GM19240 (cell line): ENCODE measurements around the gene ELAC2.
"Not testable (repeated sequence)": the region's sequence is repeated elsewhere in the genome, so short reads cannot be mapped to it uniquely, and the experiment has no call there.

Experiments
- DNase-seq: peaks from one replicate; pipeline ENCODE4 v3.0.0; 2011; ENCODE audit warnings: low spot score; ENCODE audit not compliant: insufficient read length

Gene ELAC2

DNA sequence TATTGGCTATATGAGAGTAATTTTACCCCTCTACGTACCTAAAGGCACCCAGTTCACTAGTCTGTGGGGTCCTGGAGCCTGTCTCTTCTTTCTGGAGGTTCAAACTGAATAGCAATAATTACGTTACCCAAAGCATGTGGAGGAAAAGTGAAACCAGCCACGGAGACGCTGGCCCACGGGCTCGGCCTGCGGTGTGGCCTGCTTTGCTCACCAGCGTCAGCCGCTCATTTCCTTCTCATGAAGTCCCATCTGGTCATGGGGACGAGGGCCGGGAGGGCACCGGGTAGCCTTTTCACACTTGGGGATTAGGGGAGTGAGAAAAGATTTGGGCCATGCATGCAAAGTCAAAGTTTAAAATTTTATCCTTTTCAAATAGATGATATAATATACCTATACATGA lies 26.9 kb downstream of the ELAC2 start:
- DNase-seq, result no peak

DNA sequence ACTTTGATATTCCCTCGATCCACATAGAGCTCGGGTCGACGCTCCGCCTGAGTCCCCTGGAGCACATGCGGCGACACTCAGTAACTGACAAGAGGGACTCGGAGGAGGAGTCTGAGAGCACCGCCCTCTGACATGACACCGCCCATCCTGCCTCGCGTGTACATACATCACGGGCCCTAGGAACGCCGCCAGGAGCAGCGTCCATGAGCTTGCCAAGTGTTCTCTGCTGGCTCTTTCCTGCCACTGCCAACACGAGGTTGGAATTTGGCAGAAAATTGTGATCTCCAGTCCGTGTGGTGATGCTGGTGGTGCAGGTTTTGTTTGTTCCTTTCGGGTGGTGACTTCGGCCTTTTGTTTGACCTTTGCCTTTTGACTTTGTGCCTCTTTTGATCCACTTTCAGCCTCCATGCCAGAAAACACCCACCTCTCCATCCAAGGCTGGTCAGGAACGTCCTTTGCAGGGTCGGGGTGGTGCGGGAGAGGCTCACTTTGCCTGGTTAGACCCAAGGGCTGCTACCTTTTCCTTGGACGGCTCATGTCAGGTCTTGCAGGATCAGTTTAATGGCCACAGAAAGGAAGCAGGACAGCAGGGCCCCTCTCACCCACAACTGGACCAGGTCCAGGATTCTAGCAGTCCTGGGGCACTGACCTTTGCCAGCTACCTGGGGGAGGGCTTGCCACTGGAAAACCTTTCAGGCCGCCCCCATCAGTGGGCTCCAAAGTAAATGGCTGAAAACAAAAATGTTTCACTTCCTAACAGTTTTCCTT lies 27.6 kb downstream of the ELAC2 start:
- DNase-seq, result no peak

DNA sequence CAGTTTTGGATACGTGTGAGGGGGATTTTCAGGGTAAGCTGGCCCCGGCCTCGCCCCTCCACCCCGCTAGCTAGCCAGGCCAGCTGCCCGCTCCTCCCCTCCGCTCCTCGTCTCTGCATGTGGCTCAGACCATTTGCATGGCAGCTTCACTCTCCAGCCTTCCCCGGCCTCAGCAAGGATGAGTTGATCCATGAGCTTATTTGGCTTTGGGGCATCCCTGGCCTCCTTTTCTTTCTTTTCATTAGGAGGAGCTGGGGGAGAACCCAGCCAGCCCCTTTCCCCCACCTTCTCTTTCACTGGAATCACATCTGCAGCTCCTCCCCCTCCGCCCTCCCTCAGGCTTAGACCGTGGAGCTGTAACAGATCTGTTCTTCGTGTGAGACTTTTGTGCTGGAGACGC lies 30.7 kb downstream of the ELAC2 start:
- no peak for DNase-seq

DNA sequence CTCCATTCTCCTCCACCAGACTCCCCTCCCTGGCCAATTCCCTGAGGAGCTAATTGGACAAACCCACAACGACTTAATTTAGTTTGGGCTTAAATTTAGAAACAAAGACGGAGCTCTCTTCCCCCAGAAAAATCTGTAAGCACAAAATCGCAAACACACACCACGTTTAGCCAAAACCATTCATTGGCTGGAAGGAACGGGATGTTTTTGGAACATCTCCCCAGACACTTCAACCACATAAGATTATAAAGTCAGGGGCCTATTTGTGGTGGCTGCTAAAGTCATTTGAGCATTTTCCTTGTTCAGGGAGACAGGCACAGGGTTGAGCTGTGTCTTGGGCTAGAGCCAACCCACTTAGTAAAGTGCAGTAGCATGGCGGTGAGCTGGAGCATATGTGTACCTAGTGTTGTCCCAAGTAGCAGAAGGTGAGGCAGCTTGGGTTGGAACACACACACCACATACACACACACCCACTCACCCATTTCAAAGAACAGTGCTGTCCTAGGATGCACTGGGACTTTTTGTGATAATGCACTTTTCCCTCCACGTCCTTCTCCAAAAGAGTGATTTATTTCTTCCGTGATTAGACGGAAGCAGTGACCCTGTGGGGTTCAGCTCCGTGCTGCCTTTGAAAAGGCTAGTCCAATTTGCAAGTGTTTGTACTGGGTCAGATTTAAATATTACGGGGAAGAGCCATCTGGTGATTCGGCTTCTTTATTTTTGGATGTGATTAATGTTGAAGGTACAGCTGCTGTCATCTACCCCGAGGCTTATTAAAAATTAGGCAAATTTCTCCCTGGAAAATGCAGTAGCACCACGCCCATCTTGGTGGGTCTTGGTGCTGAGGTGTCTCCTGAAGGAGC lies 32.2 kb downstream of the ELAC2 start:
- no peak for DNase-seq

DNA sequence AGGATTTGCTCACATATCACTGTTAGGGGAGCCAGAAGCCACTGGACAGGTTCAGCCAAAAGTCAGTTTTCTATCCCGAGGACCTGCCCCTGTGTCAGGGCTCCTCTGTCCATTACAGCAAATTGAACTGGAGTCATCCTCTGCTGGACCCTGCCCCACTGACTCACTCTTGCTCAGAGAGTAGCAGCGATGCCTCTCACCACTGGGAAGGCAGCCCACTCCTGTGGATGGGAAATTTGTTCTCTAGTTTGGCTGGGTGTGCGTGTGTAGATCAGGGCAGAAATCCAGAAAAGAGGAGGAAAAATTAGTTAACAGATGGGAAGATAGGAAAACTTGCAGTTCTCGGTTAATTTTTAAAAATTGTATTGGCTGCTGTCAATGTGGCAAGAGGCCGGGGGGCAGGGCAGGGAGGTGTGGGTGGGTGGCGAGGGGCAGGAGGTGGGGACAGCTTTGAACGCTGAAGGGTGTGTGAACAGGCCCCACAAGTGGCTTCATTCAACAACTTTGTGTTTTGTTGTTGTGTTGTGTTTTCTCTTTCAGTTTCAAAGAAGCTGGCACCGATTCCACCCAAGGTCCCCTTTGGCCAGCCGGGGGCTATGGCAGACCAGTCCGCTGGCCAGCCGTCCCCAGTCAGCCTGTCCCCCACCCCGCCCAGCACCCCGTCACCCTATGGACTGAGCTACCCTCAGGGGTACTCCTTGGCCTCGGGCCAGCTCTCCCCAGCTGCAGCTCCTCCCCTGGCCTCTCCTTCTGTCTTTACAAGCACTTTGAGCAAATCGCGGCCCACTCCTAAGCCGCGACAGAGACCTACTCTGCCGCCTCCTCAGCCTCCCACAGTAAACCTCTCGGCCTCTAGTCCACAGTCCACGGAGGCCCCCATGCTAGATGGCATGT lies 33.6 kb downstream of the ELAC2 start:
- no peak for DNase-seq

DNA sequence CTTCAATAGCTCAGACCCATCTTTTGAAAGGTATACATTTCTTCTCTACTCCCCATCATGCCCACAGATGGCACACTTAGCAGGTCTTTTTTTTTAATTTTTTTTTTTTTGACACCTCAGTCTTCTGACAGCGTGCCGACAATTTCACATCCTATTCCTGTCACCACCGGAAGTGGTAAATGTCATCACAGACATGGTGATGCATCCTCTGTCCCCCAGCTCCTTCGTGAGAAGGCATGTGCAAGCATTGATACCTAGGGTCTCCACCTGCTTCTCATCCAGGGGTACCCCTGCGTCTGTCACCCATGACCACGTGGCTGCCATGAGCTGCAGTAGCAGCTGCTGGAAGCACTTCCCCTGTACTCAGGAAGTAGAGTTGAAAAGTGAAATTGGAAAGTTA lies 35.6 kb downstream of the ELAC2 start:
- no peak for DNase-seq

DNA sequence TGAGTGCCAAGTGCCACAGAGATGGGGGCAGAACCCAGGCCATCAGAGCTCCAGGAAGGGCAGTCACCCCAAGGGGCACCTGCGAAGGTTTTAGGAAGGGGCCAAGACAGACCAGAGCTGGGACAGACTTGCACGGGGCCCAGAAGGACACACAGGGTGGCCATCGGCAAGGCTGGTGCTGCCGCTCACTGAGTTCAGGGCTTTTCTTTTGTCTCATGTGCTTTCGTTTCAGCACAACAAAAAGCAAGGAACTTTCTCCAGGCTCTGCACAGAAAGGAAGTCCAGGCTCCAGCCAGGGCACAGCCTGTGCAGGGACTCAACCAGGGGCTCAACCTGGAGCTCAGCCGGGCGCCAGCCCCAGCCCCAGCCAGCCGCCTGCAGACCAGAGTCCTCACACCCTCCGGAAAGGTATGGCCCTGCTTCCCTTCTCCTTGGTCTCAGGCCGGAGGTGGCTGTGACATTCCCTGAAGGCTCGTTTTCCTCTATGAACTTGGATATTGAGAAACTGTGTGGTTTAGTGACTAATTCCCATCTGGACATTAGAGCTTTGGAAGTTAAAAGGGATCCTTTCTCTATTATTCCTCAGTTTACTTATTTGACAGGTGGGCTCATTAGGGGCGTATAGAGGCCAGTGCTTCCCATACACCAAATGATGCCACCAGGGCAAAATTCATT lies 37.9 kb downstream of the ELAC2 start:
- DNase-seq, result no peak

DNA sequence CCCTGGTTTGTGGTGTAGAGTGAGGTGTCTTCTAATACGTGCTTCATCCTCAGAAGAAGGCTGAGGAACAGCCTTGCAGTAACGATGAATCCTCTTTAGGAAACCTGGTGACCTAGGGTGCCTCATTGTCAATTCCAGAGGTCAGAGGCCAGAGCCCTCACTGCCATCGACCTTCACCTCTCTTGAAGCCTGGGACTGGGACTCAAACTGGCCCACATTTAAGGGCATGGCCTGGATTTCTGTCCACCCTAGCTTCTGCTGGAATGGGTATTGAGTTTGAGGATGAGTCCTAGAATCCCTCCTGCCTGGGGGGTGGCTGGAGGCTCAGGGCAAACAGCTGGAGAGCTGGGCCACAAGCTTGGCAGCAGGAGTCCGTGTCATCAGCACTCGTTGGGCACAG lies 38.6 kb downstream of the ELAC2 start:
- no peak for DNase-seq

DNA sequence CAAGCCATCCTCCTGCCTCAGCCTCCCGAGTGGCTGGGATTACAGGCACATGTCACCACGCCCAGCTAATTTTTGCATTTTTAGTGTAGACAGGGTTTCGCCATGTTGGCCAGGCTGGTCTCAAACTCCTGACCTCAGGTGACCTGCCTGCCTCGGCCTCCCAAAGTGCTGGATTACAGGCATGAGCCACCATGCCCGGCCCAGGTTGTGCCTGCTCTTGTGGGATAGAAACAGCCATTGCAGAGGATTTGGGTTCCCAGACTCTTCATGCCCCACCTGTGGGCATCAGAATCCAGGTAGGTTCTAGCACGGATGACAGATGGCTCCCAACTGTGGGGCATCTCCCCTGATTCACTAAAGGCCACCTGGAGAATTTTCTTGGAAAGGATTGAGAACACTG lies 39.0 kb downstream of the ELAC2 start:
- DNase-seq, result not testable (repeated sequence)

DNA sequence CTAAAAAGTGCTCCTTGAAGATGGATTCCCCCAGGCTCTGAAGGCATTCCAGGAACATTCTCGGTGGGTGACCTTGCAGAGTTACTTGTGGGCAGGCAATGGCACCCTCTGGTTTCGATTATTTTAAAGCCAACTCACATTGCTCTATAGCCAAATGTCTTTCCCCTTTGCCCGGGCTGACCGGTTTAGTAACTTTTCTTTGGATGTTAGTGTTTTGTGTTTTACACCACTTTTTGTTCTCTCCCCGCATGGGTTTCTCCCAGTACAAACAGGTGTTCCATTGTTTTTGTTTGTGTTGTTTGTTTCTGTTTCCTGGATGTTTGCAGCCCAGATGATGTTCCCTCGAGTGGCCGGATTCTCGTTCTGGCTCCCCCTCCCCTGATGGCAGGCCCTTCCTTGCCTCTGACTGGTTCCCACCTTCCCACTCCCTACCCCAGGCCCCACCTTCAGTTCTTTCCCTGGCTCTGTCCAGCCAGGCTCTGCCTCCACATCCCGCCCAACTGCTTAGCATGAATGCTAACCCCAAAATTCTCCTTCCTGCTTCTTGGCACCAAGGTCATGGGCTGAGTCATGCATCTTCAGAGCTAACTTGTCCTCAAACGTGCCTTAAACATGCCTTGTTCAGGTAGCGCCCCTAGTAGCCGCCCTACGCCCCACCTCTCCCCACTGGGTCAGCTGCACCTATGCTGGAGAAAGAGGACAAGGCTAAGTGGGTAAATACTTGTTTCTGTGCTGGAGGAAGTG lies 40.6 kb downstream of the ELAC2 start:
- no peak for DNase-seq

DNA sequence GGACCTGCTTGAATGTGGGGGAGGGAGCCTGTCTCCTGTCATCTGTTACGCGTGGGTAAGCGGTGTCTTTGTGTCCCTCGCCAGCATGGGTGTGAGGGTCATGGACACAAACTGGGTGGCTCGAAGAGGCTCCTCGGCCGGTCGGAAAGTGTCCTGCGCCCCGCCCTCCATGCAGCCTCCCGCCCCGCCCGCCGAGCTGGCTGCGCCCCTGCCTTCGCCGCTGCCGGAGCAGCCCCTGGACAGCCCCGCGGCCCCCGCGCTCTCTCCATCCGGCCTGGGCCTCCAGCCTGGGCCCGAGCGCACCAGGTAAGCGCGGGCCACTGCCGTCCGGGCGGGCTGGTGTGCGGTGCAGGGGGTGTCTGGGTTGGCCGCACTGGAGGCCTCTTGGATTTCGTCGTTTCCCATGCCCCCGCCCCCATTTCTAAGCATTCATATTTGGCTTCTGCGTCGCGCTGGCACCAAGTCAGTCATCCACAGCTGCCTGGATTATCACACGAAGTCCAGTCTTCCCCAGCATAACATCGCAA lies 43.8 kb downstream of the ELAC2 start:
- DNase-seq, result no peak

DNA sequence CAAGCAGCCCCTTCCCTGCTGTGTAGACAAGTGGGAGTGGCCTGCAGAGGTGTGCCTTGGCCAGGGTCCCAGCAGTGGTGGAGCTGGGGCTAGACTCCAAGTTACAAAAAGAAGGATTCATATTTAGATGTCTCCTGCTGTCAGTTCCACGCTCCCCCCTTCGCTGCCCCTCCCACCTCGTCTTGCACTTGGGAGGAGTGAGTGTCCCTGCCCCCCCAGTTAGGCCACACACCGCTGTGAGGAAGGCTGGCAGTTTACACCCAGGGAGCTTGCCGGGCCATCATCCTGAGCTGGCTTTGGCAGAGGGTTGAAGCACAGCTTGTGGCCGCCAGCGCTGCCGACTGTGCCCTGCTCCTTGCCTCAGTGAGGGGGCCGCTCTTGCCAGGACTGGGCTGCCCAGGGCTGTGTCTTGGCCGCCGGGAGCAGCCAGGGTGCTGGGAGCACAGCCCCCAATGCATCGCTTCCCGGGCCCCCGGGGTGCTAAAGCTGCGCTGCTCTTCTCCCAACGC lies 44.3 kb downstream of the ELAC2 start:
- no peak for DNase-seq

DNA sequence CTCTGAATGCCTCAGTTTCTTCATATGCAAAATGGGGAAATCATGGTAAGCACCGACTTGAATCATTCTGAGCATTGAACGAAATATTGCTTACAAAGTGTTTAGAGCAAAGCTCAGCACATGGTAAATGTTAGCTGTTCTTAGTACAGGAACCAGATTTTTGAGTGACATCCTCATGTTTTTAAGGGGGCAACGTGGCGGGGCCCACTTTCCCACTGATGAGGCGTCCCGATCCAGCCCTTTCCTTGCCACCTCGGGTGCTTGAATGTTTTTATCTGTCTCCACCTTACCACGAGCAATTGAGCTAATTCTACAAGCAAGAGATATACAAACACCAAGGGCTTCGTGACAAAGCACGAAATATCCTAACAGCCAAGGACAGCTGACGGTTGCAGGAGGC lies 49.9 kb downstream of the ELAC2 start:
- no peak for DNase-seq

DNA sequence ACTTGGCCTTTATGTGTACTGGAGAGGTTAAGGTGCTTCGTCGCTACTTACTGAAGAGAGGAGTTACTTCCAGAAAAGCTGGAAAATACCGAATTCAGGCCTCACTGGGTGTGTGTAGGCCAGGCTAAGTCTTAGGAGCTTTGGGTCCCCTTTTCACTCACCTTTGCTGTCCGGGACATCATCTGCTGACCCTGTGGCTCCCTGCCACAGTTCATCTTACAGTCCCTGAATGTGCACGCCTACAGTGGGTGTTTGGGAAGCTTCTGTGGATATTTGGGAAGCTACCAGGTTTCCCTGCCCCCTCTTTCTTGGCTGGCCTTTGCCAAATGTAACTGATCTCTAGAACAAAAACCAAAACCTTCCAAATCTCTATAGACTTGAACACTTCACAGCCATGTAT lies 51.4 kb downstream of the ELAC2 start:
- no peak for DNase-seq

DNA sequence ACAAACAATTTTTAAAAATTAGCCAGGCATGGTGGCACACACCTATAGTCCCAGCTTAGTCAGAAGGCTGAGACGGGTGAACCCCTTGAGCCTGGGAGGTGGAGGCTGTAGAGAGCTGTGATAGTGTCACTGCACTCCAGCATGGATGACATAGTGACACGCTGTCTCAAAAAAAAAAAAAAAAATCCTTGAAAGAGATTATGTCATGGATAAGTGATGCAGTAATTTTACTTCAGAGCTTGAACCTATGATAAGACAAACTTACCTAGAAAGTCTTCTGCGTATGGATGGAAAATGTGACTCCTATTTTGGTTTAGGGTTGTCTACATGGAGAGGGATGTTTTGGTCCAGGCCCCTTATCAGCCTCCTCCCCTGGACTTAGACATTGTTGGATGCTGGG lies 51.8 kb downstream of the ELAC2 start:
- DNase-seq, result no peak

DNA sequence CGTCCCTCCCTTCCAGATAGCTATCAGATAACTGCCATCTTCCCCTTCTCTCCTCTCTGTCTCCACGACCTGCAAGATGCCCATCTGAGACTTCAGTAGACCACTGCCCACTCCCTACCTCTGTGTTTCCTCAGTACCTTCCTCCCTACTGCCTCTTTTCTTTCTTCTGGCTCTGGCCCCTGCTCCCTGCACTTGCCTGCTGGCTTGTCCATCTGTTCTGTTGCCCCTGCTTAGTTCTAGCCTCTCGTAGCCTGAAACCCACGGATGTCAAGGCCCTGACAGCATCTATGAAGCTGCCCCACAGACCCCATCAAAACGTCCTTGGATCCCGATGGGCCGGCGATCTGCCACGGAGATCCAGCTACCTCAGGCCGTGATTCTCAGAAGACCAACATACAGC lies 53.0 kb downstream of the ELAC2 start:
- no peak for DNase-seq

DNA sequence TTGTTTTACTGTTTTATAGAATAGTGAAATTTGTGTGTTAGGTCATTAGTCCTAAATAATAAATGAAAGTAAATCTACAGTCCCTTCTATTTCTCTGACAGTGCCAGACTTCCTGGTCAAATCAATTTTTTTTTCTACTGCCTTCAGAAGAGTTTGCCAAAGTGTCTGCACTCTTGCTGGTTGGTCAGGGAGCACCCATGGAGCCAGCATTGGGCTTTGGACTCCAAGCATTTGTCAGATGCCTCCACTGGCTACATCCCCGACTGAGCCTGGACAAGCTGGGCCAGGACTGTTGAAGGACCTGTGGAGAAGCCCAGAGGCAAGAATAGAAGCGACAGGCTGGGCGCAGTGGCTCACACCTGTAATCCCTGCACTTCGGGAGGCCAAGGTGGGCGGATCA lies 53.7 kb downstream of the ELAC2 start:
- DNase-seq, result no peak

DNA sequence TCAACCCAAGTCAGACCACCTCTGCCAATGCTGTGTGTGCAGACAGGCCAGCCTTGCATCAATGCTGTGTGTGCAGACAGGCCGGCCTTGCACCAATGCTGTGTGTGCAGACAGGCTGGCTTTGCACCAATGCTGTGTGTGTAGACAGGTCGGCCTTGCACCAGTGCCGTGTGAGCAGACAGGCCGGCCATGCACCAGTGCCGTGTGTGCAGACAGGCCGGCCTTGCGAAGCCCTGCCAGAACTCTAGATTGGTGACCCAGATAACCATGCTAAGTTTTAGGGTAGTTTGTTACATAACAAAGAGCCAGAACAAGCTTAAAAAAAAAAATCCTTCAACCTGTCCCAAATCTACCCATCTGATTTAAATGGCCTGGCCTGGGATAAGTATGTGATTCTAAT lies 54.3 kb downstream of the ELAC2 start:
- no peak for DNase-seq

DNA sequence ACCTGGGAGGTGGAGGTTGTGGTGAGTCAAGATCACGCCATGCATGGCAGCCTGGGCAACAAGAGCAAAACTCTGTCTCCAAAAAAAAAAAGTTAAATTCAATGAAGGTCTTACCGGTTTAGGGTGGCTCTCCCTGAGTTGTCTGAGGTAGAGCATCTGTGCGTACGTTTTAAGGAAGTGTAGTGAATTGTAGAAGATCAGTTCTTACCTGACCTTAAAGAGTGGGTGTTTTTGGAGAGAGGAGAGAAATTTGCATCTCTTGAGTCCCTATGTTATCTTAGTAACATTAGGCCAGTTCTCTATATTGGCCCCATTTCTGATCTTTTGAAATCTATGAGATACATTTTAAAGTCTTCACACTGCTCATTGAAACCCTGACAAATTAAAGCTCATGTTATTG lies 56.2 kb downstream of the ELAC2 start:
- no peak for DNase-seq

DNA sequence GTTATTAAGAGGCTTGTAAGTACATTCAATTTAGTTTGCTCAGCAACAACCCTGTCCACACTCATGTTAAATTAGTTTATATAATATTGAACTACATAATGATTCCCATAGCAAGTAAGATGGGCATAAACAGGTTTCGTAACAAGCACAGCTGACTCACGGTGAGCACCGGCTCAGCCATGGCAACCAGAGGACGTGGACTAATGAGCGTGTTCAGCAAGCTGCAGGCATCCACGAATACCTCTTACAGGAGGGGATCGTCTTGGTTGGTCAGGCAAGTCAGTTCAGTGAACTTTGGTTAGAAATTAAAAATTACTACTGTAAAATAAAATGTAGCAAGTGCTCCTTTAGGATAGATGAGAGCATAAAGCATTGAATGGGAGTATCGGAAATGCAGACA lies 58.4 kb downstream of the ELAC2 start:
- no peak for DNase-seq
